T-helper 2 cell treated with Interferon-gamma antibody and Interleukin-4, amounts not matched to agents 100 ng/mL and 5 ng/mL, for 36 hours (primary cell): ENCODE data around the gene CXorf58. TPM values are rescaled to one million over a fixed set of nuclear protein-coding genes. Genes with fewer than 3 reads are reported as not detected.

Experiments
- intact Hi-C: fragments of 100-400 bp; cut with micrococcal nuclease; formaldehyde crosslinking; loops from one replicate; pipeline ENCODE4 v1.15.1; 2023
- total RNA-seq: library from RNA; stranded (reverse); gene quantifications from 2 replicates; pipeline ENCODE4 v1.2.3, GENCODE V29; 2022

Gene CXorf58
- total RNA-seq, 1 donor from 2014 or later: not detected

GRCh38 chrX:23900220-23900797, 7.5 kb upstream of the CXorf58 start:
- intact Hi-C loops: loop anchor here (10.0 kb wide), 2 partner anchors 236 to 1916 kb away; partner anchors contain the start of gene PRDX4

DNA sequence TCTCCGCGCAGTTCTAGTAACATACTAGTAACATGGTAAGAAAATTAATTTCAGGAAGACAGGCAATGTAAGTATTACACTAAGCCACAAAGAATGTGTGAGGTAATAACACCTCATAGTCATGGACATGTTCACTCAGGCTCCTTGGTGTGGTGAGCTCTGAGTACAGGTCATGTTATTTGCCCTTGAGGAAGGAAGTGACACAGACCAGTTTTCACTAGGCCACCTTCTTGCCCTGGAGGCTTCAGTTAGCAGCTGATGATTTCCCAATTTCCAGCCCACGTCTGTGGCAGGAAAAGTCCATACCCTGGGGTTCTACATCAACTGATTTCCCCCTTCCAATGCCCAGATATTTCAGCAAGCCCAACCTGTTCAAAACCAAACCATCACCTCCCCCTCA, 6.7 kb upstream of the CXorf58 start:
- intact Hi-C loops: loop anchor here (10.0 kb wide), 2 partner anchors 236 to 1916 kb away; partner anchors contain the start of gene PRDX4

GRCh38 chrX:23901805-23902204, 6.0 kb upstream of the CXorf58 start:
- intact Hi-C loops: loop anchor here (1.0 to 10.0 kb wide), 6 partner anchors 119 to 1917 kb away; partner anchors contain the start of genes PRDX4 and SAT1

GRCh38 chrX:23902419-23902818, 5.4 kb upstream of the CXorf58 start:
- intact Hi-C loops: loop anchor here (1.0 to 10.0 kb wide), 6 partner anchors 119 to 1918 kb away; partner anchors contain the start of genes PRDX4 and SAT1

DNA sequence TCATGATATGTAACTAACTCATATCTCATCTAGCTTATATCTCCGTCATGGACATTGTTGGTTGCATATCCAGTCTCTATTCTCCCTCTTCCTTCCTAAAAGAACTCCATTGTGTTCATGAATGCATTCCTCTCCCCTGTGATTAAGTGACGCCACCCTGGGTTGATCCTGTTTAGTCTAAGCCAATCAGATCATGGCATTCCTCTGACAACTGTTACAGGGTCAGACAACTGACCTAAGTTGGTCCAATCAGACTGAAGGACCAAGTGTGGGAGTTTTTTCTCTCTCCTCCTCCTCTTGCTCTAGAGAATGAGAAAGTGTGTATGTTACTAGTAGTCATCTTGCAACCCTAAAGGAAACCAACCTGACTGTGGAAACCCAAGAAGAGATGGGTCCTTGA, 3.7 kb upstream of the CXorf58 start:
- intact Hi-C loops: loop anchor here (10.0 kb wide), 2 partner anchors 239 to 1919 kb away; partner anchors contain the start of gene PRDX4

- intact Hi-C loops: loop anchor here (1.0 to 10.0 kb wide), 4 partner anchors 118 to 1922 kb away; partner anchors contain the start of gene PRDX4
Observed at GRCh38 chrX:23907111-23907497, 702 bp upstream of the CXorf58 start.

DNA sequence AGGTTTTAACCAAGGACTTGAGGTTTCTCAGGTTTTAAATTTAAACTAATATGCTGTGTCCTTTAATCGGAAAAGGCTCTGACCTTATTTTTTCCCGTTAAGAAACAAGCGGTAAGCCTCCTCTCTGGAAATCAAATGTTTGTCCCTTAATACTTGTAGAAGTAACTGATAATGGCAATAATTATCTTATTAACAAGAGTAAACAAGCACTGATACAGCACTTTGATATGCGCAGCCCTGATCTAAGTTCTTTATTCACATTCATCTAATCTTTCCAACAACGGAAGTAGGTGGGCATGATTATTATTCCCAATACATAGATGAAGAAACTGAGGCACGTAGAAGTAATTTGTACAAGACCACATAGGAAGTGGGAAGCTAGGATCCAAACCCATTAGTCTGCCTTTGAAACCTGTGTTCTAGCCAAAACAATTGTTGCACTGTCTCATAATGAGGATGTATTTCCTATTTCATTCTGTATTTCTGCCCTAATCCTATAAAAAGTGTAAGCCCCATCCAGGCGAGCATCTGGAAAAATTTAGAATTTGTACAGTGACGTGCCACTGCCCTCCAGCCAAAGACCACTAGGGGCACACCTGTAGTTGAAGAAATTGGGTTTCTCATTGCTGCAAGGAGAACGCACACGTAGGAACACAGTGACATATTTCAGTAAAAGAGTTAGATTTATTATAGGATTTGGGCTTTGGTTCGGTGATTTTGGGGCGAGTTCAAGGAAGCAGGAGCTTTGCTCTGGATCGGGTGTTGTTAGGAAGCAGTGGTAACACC, 606 bp downstream of the CXorf58 start:
- intact Hi-C loops: loop anchor here (1.0 to 10.0 kb wide), 7 partner anchors 23 to 1924 kb away; partner anchors contain the start of genes ACOT9, EIF2S3 and PRDX4

DNA sequence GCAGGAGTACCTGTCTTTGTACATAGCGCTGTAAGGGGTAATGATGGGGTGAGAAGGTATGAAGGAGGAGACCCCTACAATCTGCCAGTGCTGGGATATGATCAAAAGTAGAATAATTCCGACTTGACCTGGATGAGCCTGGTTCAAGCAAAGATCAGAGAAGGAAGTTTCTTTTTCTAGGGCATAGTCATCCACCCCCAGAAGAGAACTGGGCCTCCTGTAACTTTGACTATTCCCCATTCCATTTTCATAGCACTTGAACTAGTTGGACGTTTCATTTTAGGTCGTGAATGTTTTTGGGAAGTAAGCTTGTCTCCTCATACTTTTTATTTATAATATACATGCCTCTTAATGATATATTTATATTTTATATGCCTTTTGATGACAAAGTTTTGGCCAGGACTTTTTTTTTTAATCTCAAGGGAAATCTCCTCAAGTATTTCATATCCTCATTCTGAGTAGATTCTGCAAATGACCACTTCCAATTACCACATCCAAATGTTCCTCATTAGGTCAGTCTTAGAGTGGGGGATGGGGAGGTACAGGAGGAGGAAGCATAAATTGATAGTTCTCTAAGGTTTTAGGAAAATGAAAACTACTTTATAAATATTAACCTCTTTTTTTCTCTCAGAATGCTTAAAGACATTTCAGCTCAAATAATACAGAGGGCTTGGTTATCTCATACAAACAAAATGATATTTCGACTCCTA, 3.5 kb downstream of the CXorf58 start:
- intact Hi-C loops: no loop called here

DNA sequence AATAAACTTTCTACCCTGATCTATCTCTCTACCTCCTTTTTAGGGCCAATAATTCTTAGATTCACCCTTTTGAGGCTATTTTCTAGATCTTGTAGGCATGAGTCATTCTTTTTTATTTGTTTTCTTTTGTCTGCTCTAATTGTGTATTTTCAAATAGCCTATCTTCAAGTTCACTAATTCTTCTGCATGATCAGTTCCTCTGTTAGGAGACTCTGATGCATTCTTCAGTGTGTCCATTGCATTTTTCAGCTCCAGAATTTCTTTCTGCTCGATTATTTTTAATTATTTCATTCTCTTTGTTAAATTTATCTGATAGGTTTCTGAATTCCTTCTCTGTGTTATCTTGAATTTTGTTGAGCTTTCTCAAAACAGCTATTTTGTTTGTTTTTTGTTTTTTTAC, 11.3 kb downstream of the CXorf58 start:
- intact Hi-C loops: no loop called here

- intact Hi-C loops: no loop called here
Observed at GRCh38 chrX:23919706-23920320, 12.0 kb downstream of the CXorf58 start.

GRCh38 chrX:23926015-23926414, 18.2 kb downstream of the CXorf58 start:
- intact Hi-C loops: no loop called here

DNA sequence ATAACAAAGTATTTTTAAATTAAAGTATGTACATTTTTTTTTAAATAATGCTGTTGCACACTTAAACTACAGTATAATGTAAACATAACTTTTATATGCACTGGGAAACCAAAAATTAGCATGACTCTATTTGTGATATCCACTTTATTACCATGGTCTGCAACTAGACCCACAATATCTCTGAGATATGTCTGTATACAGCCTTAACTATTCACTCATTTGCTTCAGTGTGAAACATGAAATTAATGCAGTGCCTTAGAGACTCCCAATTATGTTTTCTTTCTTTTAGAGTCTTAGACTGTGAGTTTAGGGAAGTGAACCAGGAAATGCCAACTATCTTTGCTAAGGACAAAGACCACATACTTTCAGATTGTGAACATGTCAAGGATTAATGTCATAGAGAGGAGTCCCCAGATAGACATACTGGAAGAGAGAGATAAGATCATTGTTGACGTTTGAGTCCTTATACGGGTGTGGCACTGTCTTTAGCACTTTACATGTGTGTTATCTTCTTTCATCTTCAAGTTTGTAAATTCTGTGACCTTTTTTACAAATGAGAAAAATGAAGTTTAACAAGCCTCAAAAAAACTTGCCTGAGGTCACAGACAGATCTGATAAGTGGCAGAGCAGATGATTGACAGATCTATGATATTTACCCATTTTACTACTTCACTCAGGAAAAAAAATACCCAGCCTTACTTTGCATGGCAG, 23.2 kb downstream of the CXorf58 start:
- intact Hi-C loops: loop anchor here (1.0 to 2.0 kb wide), 4 partner anchors 22 to 123 kb away; partner anchors contain the start of genes CXorf58 and EIF2S3

- intact Hi-C loops: no loop called here
Observed at GRCh38 chrX:23932046-23932445, 24.2 kb downstream of the CXorf58 start.

GRCh38 chrX:23935106-23935505, 27.3 kb downstream of the CXorf58 start:
- intact Hi-C loops: no loop called here

GRCh38 chrX:23936180-23936579, 28.4 kb downstream of the CXorf58 start:
- intact Hi-C loops: no loop called here

DNA sequence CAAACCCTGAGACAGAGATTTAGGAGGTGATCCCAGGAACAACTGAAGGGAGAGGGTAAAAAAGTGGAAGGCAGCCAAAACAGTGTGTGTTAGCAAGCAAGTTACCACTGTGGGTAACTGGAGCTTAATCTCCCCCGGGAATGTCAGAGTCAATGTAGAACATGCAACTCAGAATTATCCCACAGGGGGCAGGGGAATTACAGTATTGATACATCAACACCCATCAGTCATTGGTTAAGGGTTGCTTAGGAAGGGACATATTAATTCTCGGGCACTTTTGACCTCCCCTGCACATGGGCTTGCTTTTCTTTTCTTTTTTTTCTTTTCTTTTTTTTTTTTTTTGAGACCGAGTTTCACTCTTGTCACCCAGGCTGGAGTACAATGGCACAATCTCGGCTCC, 29.3 kb downstream of the CXorf58 start:
- intact Hi-C loops: no loop called here

DNA sequence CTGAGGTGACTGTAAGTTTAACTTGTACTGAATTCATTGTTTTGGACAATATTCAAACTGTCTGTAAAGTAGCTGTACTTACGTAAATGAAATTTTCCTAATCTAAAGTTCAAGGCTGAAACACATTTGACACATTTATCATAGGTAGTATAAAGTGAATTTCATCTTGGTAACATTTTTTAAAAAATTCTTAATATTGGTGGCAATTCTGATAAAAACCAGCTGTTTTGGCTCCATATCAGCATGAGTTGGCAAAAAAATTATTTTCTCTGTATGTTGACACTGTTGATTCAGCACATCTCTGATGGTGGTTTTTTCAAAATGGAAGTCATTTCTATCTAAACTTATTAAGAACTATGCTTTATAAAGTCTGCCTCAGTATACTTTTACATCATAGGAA, 30.9 kb downstream of the CXorf58 start:
- intact Hi-C loops: no loop called here

DNA sequence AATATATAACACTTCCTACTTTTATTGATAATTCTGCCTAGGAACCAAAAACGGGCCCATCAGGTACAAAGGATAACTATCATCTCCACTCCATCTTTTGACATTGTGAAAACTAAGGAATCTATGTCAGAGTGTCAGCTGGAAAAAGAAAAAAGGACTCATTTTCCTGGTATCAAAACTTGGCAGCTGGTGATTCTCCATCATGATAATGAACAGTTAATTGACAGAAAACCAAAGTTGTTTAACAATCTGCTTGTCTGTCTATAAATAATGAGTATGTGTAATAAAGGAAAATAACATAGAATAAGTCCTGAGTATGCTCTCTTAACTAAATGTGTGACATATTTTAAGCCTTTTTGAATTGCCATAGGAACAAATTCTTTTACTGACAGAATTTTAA, 31.4 kb downstream of the CXorf58 start:
- intact Hi-C loops: no loop called here

GRCh38 chrX:23944234-23944633, 36.4 kb downstream of the CXorf58 start:
- intact Hi-C loops: no loop called here

GRCh38 chrX:23945206-23945605, 37.4 kb downstream of the CXorf58 start:
- intact Hi-C loops: no loop called here
